ENCODE measurements around the gene CNKSR2.

DNA sequence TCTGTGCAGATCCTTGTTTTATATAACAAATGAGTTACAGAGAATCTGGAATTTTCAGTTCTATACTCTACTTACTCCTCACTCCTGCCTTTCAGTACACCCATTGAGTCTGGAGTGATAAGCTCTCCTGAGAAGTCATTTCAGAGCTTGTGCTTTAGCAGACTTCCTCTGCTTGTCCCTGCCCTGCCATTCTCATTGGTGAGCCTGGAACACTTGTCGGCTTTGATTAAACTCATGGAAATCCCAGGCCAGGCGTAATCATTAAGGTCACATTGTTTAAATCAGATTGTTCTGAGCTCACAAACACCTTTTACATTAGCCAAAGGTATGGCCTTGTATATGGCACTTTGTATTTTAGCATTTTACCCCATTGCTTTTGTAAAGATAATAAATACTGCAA lies 102.7 kb downstream of the CNKSR2 start:
- TF ChIP-seq, protein P1, sequence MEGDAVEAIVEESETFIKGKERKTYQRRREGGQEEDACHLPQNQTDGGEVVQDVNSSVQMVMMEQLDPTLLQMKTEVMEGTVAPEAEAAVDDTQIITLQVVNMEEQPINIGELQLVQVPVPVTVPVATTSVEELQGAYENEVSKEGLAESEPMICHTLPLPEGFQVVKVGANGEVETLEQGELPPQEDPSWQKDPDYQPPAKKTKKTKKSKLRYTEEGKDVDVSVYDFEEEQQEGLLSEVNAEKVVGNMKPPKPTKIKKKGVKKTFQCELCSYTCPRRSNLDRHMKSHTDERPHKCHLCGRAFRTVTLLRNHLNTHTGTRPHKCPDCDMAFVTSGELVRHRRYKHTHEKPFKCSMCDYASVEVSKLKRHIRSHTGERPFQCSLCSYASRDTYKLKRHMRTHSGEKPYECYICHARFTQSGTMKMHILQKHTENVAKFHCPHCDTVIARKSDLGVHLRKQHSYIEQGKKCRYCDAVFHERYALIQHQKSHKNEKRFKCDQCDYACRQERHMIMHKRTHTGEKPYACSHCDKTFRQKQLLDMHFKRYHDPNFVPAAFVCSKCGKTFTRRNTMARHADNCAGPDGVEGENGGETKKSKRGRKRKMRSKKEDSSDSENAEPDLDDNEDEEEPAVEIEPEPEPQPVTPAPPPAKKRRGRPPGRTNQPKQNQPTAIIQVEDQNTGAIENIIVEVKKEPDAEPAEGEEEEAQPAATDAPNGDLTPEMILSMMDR (IDR thresholded peaks at IDR 0.05; ENCODE audit: low read depth, low read length), result no peak
- TF ChIP-seq POLR2A (IDR thresholded peaks at IDR 0.05; ENCODE audit: extremely low read depth, insufficient read length) (no peak), MYC (IDR thresholded peaks at IDR 0.05; ENCODE audit: low read depth, low read length) (no peak)
